GM18951 (cell line): ENCODE measurements around the gene GNS.

Experiments used
- POLR2A ChIP-seq: IDR thresholded peaks from 4 replicates; pipeline ENCODE4 v1.6.1; 2011; ENCODE audit warnings: mild to moderate bottlenecking; ENCODE audit not compliant: insufficient read length, insufficient read depth; ENCODE audit errors: extremely low read depth
- in situ Hi-C: fragments of 300-500 bp; cut with MboI; formaldehyde crosslinking; loops from one replicate; pipeline ENCODE4 v1.12.0; 2022; ENCODE audit warnings: low sequenced_read_pairs, mixed read lengths, inconsistent platforms; ENCODE audit not compliant: unreplicated experiment

Gene GNS

GRCh38 chr12:64666054-64666914 is 92.9 kb downstream of the GNS start:
- no peak for TF ChIP-seq POLR2A
- in situ Hi-C loops: no loop called here

GRCh38 chr12:64665514-64665913 is 93.7 kb downstream of the GNS start:
- peak; percentile 86 for TF ChIP-seq POLR2A
- in situ Hi-C loops: no loop called here
